ENCODE measurements around the gene CTPS2.
"Not testable (repeated sequence)": the region's sequence is repeated elsewhere in the genome, so short reads cannot be mapped to it uniquely, and the experiment has no call there.

CTPS2 gene

DNA sequence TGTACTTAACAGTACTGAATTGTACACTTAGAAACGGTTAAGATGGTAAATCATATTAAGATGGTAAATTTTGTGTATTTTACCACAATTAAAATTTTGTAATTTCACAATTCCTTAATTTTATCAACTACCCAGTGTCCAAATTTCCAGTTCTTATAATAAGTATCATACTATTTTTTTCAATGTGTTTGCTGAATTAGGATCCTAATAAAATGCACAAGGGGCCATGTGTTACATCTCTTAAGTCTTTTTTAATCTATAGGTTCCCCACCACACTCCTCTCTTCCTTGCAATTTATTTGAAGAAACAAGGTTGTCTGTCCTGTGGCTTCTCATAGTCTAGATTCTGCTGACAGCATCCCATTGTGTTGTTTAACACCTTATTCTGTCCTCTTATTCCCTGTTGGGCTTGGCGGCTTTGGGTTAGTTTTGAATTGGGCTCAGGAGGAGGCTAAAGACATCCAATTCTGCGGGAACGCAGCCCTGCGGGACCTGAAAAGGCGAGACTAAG, 6.4 kb upstream of the CTPS2 start:
- peak overlapping the region; percentile 73 for H3K4me3 ChIP-seq (ENCODE audit: low read length)
- no peak for DNase-seq (ENCODE audit: low read depth, low spot score)

DNA sequence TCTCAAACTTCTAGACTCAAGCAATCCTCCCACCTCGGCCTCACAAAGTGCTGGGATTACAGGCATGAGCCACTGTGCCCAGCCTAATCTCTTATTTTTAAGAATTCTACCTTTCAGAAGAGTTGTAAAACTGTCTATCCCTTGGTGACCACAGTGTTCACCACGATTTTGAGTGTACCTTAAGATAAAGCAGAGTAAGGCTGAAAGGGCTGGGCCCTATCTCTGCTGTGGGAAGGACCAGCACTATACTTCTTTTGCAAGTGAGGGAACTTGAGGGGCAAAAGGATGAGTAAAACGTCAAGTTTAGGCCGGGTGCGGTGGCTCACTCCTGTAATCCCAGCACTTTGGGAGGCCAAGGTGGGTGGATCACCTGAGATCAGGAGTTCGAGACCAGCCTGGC, 4.0 kb upstream of the CTPS2 start:
- not testable (repeated sequence) for DNase-seq (ENCODE audit: low read depth, low spot score); H3K4me3 ChIP-seq (ENCODE audit: low read length)

DNA sequence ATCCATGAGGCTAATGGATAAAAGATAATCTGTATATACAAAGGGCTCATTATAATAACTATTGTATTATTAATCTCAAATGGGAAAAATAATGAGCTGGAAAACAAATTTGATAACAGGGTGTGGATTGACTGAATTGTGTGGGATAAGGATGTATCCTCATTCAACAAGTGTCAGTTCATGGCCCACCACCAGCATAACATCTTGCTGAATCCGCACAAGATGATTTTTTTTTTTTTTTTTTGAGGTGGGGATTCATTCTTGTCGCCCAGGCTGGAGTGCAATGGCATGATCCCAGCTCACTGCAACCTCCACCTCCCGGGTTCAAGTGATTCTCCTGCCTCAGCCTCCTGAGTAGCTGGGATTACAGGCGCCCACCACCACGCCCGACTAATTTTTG, 3.2 kb upstream of the CTPS2 start:
- DNase-seq (ENCODE audit: low read depth, low spot score); H3K4me3 ChIP-seq (ENCODE audit: low read length): not testable (repeated sequence)

DNA sequence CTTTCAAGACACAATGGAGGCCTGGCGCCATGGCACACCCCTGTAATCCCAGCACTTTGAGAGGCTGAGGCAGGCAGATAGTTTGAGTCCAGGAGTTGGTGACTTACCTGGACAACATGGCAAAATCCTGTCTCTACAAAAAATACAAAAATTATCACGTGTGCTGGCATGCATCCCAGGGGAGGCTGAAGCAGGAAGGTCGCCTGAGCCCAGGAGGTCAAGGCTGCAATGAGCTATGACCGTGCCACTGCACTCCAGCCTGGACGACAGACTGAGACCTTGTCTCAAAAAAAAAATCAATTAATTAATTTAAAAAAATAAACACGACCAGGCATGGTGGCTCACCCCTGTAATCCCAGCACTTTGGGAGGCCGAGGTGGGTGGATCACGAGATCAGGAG, 2.0 kb upstream of the CTPS2 start:
- DNase-seq (ENCODE audit: low read depth, low spot score), result no peak
- H3K4me3 ChIP-seq (ENCODE audit: low read length), result no peak overlapping the region

DNA sequence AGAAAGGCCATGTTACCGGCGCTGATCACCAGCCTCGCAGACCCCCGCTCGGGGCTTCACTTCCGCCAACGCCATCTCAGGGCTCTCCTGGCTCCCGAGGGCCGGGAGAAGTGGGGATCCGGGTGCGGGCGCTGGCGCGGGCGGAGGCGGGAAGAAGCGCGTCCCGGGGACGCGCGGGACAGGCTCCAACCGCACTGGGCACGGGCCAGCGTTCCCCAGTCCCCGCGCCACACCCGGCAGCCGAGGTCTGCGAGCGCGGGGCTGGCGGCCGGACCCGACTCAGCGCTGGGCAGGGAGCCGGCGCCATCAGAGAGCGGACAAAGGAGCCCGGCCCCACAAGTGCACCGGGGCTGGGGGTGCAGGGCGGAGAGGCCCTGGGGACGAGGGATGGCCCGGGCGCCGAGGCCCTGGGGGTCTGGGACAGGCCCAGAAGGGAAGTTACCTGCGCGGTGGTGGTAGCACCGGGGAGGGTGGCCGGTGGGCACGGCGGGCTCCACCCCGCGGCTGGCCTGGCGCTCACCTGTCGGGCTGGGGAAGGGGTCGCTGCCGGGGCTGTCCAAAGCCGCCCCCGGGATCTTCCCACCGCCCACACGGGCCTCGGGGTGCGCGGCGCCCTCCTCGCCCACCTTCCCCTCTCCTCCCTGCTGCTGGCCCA, 449 bp downstream of the CTPS2 start:
- DNase-seq (ENCODE audit: low read depth, low spot score), result no peak
- no peak overlapping the region for H3K4me3 ChIP-seq (ENCODE audit: low read length)

DNA sequence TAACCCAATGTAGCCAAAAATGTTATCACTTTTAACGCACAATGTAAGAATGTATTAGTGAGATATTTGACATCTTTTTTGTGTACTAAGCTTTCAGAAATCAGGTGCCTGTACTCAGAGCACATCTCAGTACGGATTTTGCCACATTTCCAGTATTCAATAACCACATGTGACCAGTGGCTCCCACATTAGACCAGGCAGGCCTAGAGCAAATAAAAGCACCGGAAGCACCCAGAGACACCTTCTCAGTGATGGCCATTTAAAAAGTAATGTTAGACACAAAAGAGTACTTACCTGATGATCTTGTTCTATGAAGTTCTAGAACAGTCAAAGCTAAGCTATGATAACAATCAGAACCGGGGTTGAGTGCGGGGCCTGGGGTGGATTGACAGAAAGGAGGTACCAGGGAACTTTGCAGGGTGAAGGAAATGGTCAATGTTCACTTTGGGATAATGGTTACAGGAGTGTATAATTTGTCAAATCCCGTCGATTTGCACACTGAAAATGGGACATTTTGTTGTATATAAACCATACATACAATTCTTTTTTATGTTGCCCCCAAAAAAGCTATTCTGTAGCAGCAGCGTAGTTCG, 1.2 kb downstream of the CTPS2 start:
- H3K4me3 ChIP-seq (ENCODE audit: low read length), result no peak overlapping the region
- no peak for DNase-seq (ENCODE audit: low read depth, low spot score)

DNA sequence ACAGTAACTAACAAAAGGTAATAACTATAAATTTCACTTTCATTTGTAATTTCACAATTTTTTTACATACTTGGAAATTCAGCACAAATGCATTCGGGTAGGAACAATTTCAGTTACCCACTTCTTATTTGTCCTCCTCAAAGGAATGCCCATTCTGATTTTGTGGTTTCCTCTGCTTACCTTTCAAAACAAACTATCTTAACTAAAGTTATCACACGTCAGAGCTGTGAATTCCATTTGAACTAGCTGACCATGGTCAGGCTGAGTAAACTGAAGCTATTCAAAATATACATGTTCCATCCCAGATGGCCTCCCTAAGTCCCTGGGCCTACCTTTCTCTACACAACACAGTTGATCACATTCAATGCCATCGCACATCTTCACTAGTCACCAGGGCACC, 4.5 kb downstream of the CTPS2 start:
- DNase-seq (ENCODE audit: low read depth, low spot score), result no peak
- no peak overlapping the region for H3K4me3 ChIP-seq (ENCODE audit: low read length)

DNA sequence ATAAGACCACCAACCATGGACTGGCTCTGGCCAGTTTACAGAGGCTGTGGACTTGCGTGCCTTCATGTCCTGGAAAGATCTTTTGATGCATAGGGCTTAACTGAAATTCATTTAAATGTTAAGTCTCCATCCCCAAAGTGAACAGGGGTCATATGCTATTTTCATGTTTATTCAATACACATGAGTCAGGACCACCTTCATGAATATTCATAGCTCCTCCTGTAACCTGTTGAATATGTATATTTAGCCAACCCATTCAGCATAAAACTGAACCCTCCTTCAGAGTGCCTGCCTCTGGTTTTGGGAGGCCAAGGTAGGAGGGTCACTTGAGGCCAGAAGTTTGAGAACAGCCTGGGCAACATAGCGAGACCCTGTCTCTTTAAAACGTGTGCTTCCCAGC, 7.1 kb downstream of the CTPS2 start:
- DNase-seq (ENCODE audit: low read depth, low spot score), result no peak
- H3K4me3 ChIP-seq (ENCODE audit: low read length), result no peak overlapping the region

DNA sequence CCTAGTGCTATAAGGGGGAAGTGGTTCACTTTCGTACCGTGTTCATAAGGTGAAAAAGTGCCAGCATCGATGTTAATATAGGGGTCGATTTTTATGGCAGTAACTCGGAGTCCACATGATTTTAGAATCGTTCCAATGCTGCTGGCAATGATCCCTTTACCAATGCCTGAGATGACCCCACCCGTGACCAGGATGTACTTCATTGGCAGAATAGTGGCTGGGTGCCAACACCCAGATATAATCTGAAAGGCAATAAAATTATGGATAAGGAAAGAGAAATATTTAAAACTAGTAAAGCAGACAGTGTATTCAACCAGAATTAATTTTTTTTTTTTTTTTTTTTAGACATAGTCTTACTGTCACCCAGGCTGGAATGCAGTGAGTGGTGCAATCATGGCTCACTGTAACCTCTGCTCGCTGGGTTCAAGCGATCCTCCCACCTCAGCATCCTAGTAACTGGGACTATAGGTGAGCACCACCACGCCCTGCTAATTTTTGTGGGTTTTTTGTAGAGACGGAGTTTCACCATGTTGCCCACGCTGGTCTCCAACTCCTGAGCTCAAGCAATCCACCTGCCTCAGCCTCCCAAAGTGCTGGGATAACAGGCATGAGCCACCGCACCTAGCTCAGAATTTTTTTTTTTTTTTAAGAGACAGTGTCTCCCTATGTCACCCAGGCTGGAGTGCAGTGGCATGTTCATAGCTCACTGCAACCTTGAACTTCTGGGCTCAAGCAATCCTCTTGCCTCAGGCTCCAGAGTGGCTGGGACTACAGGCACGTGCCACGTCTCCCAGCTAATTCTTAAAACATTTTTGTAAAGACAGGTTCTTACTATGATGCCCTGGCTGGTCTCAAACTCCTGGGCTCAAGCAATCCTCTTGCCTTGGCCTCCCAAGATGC, 9.5 kb downstream of the CTPS2 start:
- DNase-seq (ENCODE audit: low read depth, low spot score), result no peak
- H3K4me3 ChIP-seq (ENCODE audit: low read length), result no peak overlapping the region

DNA sequence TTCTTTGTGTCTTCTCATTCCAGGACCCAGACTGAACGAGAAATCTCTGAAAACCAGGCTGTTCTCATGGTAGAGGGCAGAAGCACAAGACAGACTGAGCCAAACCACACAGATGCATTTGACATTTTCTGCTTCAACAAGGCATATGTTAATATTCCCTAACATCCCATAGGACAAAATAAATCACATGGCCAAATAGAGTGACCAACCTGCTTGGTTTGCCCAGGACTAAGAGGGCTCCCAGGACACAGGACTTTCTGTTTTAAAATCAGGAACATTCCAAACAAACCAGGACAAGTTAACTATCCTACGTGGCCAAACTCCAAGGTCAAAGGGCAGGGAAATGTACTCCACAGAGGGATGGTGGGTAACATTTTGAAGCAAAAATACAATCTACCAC, 11.7 kb downstream of the CTPS2 start:
- H3K4me3 ChIP-seq (ENCODE audit: low read length), result no peak overlapping the region
- DNase-seq (ENCODE audit: low read depth, low spot score), result no peak

DNA sequence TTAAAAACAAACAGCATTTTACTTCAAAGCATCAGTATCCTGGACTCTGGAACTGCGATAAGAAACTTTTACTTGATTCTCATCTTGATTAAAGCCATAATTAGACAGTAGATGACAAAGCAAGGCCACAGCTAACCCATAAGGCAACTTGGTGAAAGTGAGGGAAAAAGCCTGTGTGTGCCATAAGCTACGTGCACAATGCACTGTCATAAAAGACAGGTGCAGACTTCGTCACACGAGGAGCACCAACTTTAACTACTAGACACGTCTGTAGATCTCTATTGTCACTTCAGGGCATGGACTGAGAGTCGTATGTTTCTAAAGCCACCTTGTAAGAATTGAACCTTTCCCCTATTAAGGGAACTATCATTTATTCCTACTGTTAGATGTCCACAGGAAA, 13.1 kb downstream of the CTPS2 start:
- DNase-seq (ENCODE audit: low read depth, low spot score), result no peak

DNA sequence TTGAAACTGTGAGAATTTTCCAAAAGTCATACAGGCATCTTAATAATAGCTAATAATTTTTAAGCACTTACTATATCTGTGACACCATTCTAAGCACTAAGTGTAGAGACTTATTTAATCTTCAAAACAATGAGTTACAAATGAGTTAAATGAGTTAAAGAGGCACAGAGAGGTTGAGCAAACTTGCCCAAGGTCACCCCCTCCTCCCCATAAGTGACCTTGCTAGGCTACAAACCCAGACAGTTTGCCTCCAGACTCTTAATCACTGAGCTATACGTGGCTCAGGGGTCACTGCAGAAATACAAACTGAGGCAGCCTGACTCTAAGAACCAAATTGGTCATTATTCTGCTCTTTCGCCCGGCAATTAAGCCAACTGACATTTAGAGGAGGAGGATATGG, 15.5 kb downstream of the CTPS2 start:
- no peak for DNase-seq (ENCODE audit: low read depth, low spot score)
- H3K4me3 ChIP-seq (ENCODE audit: low read length), result no peak overlapping the region

More for the DNA sequence above, 13.1 kb downstream of the CTPS2 start:
- H3K4me3 ChIP-seq (ENCODE audit: low read length), result no peak overlapping the region

DNA sequence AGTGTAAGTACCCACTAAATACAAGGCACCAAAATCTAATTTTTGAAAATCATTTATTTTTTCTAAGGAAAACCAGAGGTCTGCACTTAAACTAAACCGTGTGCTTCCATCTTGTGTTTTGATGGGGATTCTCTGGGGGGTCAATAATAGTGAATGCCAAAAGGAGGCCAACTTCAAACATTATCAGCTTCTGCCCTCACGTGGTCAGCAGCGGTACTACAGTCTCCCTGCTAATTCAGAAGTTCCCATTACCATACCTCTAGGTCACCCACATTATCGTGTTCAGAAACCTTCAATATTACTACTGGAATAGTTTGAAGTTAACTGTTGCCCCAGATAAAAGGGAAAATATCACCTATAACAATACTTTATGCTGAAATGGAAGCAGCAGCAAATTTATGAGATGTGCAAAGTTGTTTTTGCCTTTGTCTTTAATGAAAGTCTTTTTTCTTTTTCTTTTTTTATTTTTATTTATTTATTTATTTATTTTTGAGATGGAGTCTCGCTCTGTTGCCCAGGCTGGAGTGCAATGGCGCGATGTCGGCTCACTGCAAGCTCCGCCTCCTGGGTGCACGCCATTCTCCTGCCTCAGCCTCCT, 17.3 kb downstream of the CTPS2 start:
- H3K4me3 ChIP-seq (ENCODE audit: low read length), result no peak overlapping the region
- DNase-seq (ENCODE audit: low read depth, low spot score), result peak; percentile 12

DNA sequence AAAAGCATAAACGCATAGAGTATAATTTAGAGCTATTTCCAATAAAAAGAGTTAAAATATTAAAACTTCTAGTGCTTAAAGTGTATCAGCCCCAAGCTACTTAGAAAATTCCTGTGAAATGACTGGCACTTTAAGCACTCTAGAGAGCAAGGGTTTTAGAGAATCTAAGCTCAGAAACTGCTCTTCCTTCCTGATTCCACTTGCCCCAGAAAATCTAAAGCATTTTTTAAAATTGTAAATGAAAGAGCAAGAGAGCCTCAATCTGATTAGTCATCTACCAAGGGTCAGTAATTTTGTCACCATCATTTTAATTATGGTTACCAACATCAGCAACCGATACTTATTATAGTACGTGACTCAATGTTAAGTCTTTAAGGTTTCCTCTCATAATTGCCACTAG, 25.0 kb downstream of the CTPS2 start:
- no peak overlapping the region for H3K4me3 ChIP-seq (ENCODE audit: low read length)
- DNase-seq (ENCODE audit: low read depth, low spot score), result no peak

DNA sequence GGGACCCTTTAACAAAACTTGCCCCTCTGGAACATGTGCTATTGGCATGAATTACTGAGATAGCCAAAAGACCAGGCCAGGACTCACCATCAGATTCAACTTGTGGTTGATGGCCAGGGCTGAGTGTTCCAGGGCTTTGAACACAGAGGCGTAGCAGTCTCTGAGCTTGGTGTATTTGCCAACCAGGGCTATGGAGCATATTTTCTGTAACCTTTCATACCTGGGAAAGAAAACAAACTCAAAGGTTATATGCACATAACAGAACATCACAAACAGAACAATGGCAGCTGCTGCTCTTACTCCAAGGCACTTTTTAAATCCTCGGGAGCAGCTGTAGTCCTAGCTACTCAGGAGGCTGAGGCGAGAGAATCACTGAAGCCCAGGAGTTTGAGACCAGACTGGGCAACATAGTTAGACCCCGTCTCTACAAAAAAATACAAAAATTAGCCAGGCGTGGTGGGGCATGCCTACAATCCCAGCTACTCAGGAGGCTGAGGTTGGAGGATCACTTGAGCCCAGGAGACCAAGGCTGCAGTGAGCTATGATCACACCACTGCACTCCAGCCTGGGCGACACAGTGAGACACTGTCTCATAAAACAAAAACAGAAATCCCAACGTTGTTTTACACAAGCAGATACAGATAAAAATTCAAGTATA, 29.3 kb downstream of the CTPS2 start:
- DNase-seq (ENCODE audit: low read depth, low spot score), result no peak
- H3K4me3 ChIP-seq (ENCODE audit: low read length), result no peak overlapping the region

DNA sequence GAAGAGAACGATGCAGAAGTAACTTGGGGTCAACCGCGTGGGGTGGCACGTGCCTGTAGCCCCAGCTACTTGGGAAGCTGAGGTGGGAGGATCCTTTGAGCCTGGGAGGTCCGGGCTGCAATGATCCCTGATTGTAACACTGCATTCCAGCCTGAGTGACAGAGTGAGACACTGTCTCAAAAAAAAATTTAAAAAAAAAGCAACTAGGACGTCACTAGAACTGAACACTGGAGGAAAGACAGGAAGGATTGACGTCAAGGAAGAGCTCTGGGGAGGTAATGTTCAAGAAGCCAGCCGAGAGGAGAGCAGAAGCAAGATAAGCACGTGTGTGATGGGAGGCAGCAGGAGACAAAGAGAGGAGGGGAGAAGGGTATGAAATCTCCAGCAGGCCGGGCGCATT, 33.8 kb downstream of the CTPS2 start:
- DNase-seq (ENCODE audit: low read depth, low spot score), result no peak
- no peak overlapping the region for H3K4me3 ChIP-seq (ENCODE audit: low read length)

DNA sequence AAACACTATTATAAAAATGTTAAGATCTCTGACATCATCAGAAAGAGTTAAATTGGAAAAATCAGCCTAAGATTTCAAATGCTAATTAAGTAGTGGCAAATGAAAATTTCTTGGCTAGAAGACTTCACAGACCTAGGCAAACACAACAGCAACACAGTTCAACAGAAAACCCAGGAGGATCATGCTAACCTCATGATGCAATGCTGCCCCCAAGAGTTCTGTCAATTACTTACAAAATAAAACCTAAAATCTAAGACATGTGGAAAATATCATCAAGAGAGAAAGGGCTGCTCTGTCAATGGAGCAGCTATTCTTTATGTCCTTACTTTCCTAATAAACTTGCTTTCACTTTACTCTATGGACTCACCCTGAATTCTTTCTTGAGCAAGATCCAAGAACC, 41.5 kb downstream of the CTPS2 start:
- peak; percentile 20 for DNase-seq (ENCODE audit: low read depth, low spot score)
- H3K4me3 ChIP-seq (ENCODE audit: low read length), result no peak overlapping the region

DNA sequence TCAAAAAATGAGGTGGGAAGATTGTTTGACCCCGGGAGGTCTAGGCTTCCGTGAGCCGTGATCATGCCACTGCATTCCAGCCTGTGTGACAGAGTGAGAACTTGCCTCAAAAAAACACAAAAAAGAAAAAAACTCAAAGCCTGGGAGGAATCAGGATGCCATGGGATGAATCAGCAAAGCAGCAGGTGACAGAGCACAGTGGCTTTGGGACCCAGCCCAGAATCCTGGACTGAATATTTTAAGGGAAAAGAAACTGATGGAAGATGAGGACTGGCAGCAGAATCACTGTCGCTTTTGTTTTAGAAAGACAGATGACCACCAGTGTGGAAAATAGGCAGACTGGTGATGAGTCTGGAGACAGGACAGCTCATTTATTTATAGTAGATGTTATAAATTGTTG, 45.9 kb downstream of the CTPS2 start:
- no peak overlapping the region for H3K4me3 ChIP-seq (ENCODE audit: low read length)
- no peak for DNase-seq (ENCODE audit: low read depth, low spot score)

DNA sequence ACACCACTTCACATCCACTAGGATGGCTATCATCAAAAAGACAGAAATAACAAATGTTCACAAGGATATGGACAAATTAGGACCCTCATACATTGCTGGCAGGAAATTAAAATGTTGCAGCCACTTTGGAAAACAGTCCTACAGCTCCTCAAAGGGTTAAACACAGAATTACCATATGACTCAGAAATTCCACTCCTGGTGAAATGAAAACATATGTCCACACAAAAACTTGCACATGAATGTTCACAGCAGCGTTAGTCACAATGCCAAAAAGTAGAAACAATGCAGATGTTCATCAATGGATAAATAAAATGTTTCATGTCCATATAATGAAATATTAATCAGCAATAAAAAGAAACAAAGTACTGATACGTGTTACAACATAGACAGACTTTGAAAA, 47.4 kb downstream of the CTPS2 start:
- H3K4me3 ChIP-seq (ENCODE audit: low read length), result no peak overlapping the region
- no peak for DNase-seq (ENCODE audit: low read depth, low spot score)

All from Jurkat, Clone E6-1 (cell line).